ENCODE data around the gene AP3S1.
A peak's percentile ranks its signal among the peaks of the same experiment; 100 is the strongest.

Gene AP3S1

GRCh38 chr5:115961381-115962238 is 119.9 kb downstream of the AP3S1 start:
- no peak overlapping the region for H3K4me3 ChIP-seq (ENCODE audit: low read depth, low read length)
- H3K36me3 ChIP-seq (ENCODE audit: control insufficient read depth, insufficient read depth, low read length): no peaks in the 10 kb centered on the region
- peak overlapping the region; percentile 10 for H3K4me2 ChIP-seq (ENCODE audit: low read length)
- no peak overlapping the region for H2AFZ ChIP-seq
- H3K27ac ChIP-seq: no peak overlapping the region
- no peaks in the 10 kb centered on the region for H3K9me3 ChIP-seq (ENCODE audit: control insufficient read depth, low read length)
- no peak overlapping the region for H3K9ac ChIP-seq
- TF ChIP-seq CTCF (IDR thresholded peaks at IDR 0.05): no peak
- no peaks in the 10 kb centered on the region for H3K79me2 ChIP-seq
- no peaks in the 10 kb centered on the region for H3K4me1 ChIP-seq
- H3K27me3 ChIP-seq (ENCODE audit: control insufficient read depth, insufficient read depth, low read length): no peaks in the 10 kb centered on the region

GRCh38 chr5:115962239-115962564 is 120.5 kb downstream of the AP3S1 start, which contains the start of gene LVRN:
Gene LVRN (plus strand): TSS chr5:115962475. CDS start chr5:115962618, 143 bp downstream.
- Histone ChIP-seq H3K9ac (no peak within 1 kb of the TSS), H3K36me3 (ENCODE audit: control insufficient read depth, insufficient read depth, low read length) (no peaks in the 10 kb centered on the region), H3K79me2 (no peaks in the 10 kb centered on the region), H3K27me3 (ENCODE audit: control insufficient read depth, insufficient read depth, low read length) (no peaks in the 10 kb centered on the region), H3K9me3 (ENCODE audit: control insufficient read depth, low read length) (no peaks in the 10 kb centered on the region), H3K4me1 (no peaks in the 10 kb centered on the region), H3K27ac (no peak within 1 kb of the TSS), H3K4me3 (ENCODE audit: low read depth, low read length) (peak within 1 kb of the TSS; percentile 46), H3K4me2 (ENCODE audit: low read length) (peak within 1 kb of the TSS; percentile 73), H2AFZ (peak within 1 kb of the TSS; percentile 69)
- no peak for TF ChIP-seq CTCF (IDR thresholded peaks at IDR 0.05)

- no peak overlapping the region for H3K27ac ChIP-seq
Measured at GRCh38 chr5:115962565-115963402, 121.0 kb downstream of the AP3S1 start.

GRCh38 chr5:115963566-115963965 is 121.8 kb downstream of the AP3S1 start:
- no peak overlapping the region for H3K4me2 ChIP-seq (ENCODE audit: low read length)
- H3K4me1 ChIP-seq: no peaks in the 10 kb centered on the region
- no peak overlapping the region for H3K9ac ChIP-seq
- TF ChIP-seq CTCF (IDR thresholded peaks at IDR 0.05): no peak
- no peaks in the 10 kb centered on the region for H3K27me3 ChIP-seq (ENCODE audit: control insufficient read depth, insufficient read depth, low read length)
- no peaks in the 10 kb centered on the region for H3K36me3 ChIP-seq (ENCODE audit: control insufficient read depth, insufficient read depth, low read length)
- no peak overlapping the region for H2AFZ ChIP-seq
- no peaks in the 10 kb centered on the region for H3K79me2 ChIP-seq
- no peak overlapping the region for H3K4me3 ChIP-seq (ENCODE audit: low read depth, low read length)
- H3K9me3 ChIP-seq (ENCODE audit: control insufficient read depth, low read length): no peaks in the 10 kb centered on the region
- H3K27ac ChIP-seq: no peak overlapping the region

More at GRCh38 chr5:115962565-115963402, 121.0 kb downstream of the AP3S1 start:
- no peaks in the 10 kb centered on the region for H3K27me3 ChIP-seq (ENCODE audit: control insufficient read depth, insufficient read depth, low read length)
- no peaks in the 10 kb centered on the region for H3K79me2 ChIP-seq
- no peaks in the 10 kb centered on the region for H3K4me1 ChIP-seq
- peak overlapping the region; percentile 73 for H3K4me2 ChIP-seq (ENCODE audit: low read length)
- peak overlapping the region; percentile 69 for H2AFZ ChIP-seq
- no peaks in the 10 kb centered on the region for H3K36me3 ChIP-seq (ENCODE audit: control insufficient read depth, insufficient read depth, low read length)
- no peak for TF ChIP-seq CTCF (IDR thresholded peaks at IDR 0.05)
- H3K9me3 ChIP-seq (ENCODE audit: control insufficient read depth, low read length): no peaks in the 10 kb centered on the region
- H3K4me3 ChIP-seq (ENCODE audit: low read depth, low read length): peak overlapping the region; percentile 46
- no peak overlapping the region for H3K9ac ChIP-seq

Measured in parathyroid adenoma (tissue), 2 donors.